Neuronal stem cell (in vitro differentiated cells): ENCODE measurements around the gene SERPINA10.
A peak's percentile ranks its signal among the peaks of the same experiment; 100 is the strongest.

ENCODE experiments used
- DNase-seq: peaks from one replicate; pipeline ENCODE4 v3.0.0-alpha.2; 2013; ENCODE audit warnings: low spot score
- H2AFZ ChIP-seq: one replicate; pipeline ENCODE4 v1.6.1; 2013; ENCODE audit warnings: mild to moderate bottlenecking, low read length, inconsistent platforms
- H2AK5ac ChIP-seq: 2 replicates; pipeline ENCODE4 v1.6.1; 2013; ENCODE audit warnings: low read depth, mild to moderate bottlenecking, inconsistent platforms, low read length, moderate library complexity, mixed read lengths
- H2BK120ac ChIP-seq: 2 replicates; pipeline ENCODE4 v1.6.1; 2013; ENCODE audit warnings: low read depth, mild to moderate bottlenecking, inconsistent platforms, low read length, moderate library complexity, mixed read lengths
- H2BK12ac ChIP-seq: one replicate; pipeline ENCODE4 v1.6.1; 2013; ENCODE audit warnings: low read length, inconsistent platforms
- H2BK15ac ChIP-seq: 2 replicates; pipeline ENCODE4 v1.6.1; 2013; ENCODE audit warnings: mild to moderate bottlenecking, low read length, inconsistent platforms, mixed read lengths
- H2BK5ac ChIP-seq: one replicate; pipeline ENCODE4 v1.6.1; 2013; ENCODE audit warnings: inconsistent platforms, mild to moderate bottlenecking, low read length, moderate library complexity
- H3K14ac ChIP-seq: one replicate; pipeline ENCODE4 v1.6.1; 2013; ENCODE audit warnings: low read length, inconsistent platforms
- H3K18ac ChIP-seq: 2 replicates; pipeline ENCODE4 v1.6.1; 2013; ENCODE audit warnings: low read length, inconsistent platforms
- H3K23ac ChIP-seq: 2 replicates; pipeline ENCODE4 v1.6.1; 2013; ENCODE audit warnings: low read depth, mild to moderate bottlenecking, mixed read lengths, low read length, inconsistent platforms; ENCODE audit not compliant: poor library complexity
- H3K27ac ChIP-seq: replicated peaks from 3 replicates; pipeline ENCODE4 v1.5.1; 2013; ENCODE audit warnings: low read length, inconsistent platforms
- H3K27me3 ChIP-seq, 3 experiments: 2 replicates each; pipeline ENCODE4 v1.6.1; 2013; ENCODE audit warnings: low read length in 3 of 3, mild to moderate bottlenecking in 2 of 3, inconsistent platforms in 1 of 3, low read depth in 1 of 3, mixed read lengths in 1 of 3, moderate library complexity in 1 of 3; ENCODE audit not compliant: control insufficient read depth in 3 of 3, insufficient read depth in 3 of 3
- H3K36me3 ChIP-seq, 2 donors: replicated peaks in 1 of 2; 2 replicates each; pipeline ENCODE4 v1.6.1; 2013; ENCODE audit warnings: low read length in 2 of 2; ENCODE audit not compliant: control insufficient read depth in 2 of 2, insufficient read depth in 2 of 2
- H3K4ac ChIP-seq: 2 replicates; pipeline ENCODE4 v1.6.1; 2013; ENCODE audit warnings: inconsistent platforms, mild to moderate bottlenecking, low read length, moderate library complexity
- H3K4me1 ChIP-seq, 2 donors: 1 replicate in 1 of 2; 2 replicates in 1 of 2; pipeline ENCODE4 v1.6.1; 2013; ENCODE audit warnings: low read length in 2 of 2, low read depth in 1 of 2; ENCODE audit not compliant: control insufficient read depth in 2 of 2, insufficient read depth in 1 of 2
- H3K4me2 ChIP-seq: one replicate; pipeline ENCODE4 v1.6.1; 2013; ENCODE audit warnings: mild to moderate bottlenecking, low read length, inconsistent platforms; ENCODE audit not compliant: insufficient read depth, poor library complexity, severe bottlenecking
- H3K4me3 ChIP-seq, 2 donors: 2 replicates each; pipeline ENCODE4 v1.5.1; 2013; ENCODE audit warnings: low read length in 2 of 2, mild to moderate bottlenecking in 2 of 2, inconsistent platforms in 1 of 2, moderate library complexity in 1 of 2
- H3K79me1 ChIP-seq: one replicate; pipeline ENCODE4 v1.6.1; 2013; ENCODE audit warnings: low read depth, mild to moderate bottlenecking, inconsistent platforms, low read length, moderate library complexity
- H3K9ac ChIP-seq: one replicate; pipeline ENCODE4 v1.6.1; 2013; ENCODE audit warnings: mild to moderate bottlenecking, low read depth, low read length, inconsistent platforms; ENCODE audit not compliant: poor library complexity
- H3K9me3 ChIP-seq, 2 donors: replicated peaks in 1 of 2; 2 replicates each; pipeline versions ENCODE3 to v1.6.1; 2013; ENCODE audit warnings: low read length in 2 of 2, mild to moderate bottlenecking in 2 of 2, inconsistent platforms in 1 of 2, low read depth in 1 of 2, mixed read lengths in 1 of 2, moderate library complexity in 1 of 2; ENCODE audit not compliant: control insufficient read depth in 2 of 2, insufficient read depth in 1 of 2
- H4K8ac ChIP-seq: one replicate; pipeline ENCODE4 v1.6.1; 2013; ENCODE audit warnings: low read depth, mild to moderate bottlenecking, inconsistent platforms, low read length, moderate library complexity
- H4K91ac ChIP-seq: one replicate; pipeline ENCODE4 v1.6.1; 2013; ENCODE audit warnings: low read length, low read depth, mild to moderate bottlenecking, inconsistent platforms; ENCODE audit not compliant: poor library complexity
- whole genome bisulfite sequencing, 2 donors: extraction: QIAGEN DNeasy Blood & Tissue Kit; methylation state at CpG; one replicate each; pipeline ENCODE4 v1.1.7; 2013; ENCODE audit warnings: missing lambda C conversion rate in 2 of 2, mixed read lengths in 1 of 2; ENCODE audit not compliant: insufficient read length in 2 of 2, insufficient replicate concordance in 1 of 2; ENCODE audit errors: extremely low coverage in 2 of 2; 5-methylcytosine and 5-hydroxymethylcytosine counted together

The SERPINA10 gene

GRCh38 chr14:94313991-94314655 is 21.1 kb upstream of the SERPINA10 start:
- H2BK120ac ChIP-seq = no peak overlapping the region
- WGBS, 2 donors = no CpG with 5 or more reads among the region's 8 CpGs

GRCh38 chr14:94312481-94313246 is 19.6 kb upstream of the SERPINA10 start:
- no peak for DNase-seq
- Histone ChIP-seq H3K18ac (peak overlapping the region; percentile 49), H2BK15ac (no peak overlapping the region), H3K23ac (no peak overlapping the region), H3K14ac (no peak overlapping the region), H3K27me3 (peaks cover 0 to 3% (median 0%) of the 10 kb centered on the region in 3 experiments), H2AFZ (no peak overlapping the region), H3K4me1 (no peaks in the 10 kb centered on the region), H4K8ac (no peak overlapping the region), H2BK12ac (no peak overlapping the region), H3K4me3 (no peak overlapping the region), H3K27ac (no peak overlapping the region), H3K9ac (no peak overlapping the region), H2BK120ac (no peak overlapping the region), H3K4ac (no peak overlapping the region), H3K79me1 (no peaks in the 10 kb centered on the region), H3K9me3 (peaks cover 0 to 5% of the 10 kb centered on the region in 2 donors), H2AK5ac (no peak overlapping the region), H3K36me3 (no peaks in the 10 kb centered on the region), H2BK5ac (no peak overlapping the region), H4K91ac (no peak overlapping the region), H3K4me2 (no peak overlapping the region)
- no CpG with 5 or more reads among the region's 6 CpGs for WGBS, 2 donors

More at GRCh38 chr14:94313991-94314655, 21.1 kb upstream of the SERPINA10 start:
- H4K91ac ChIP-seq = no peak overlapping the region
- no peak overlapping the region for H3K4me2 ChIP-seq
- H3K9ac ChIP-seq = no peak overlapping the region
- no peak overlapping the region for H2AFZ ChIP-seq
- H3K4me1 ChIP-seq = no peaks in the 10 kb centered on the region
- no peaks in the 10 kb centered on the region for H3K79me1 ChIP-seq
- no peak overlapping the region for H2BK12ac ChIP-seq
- H3K9me3 ChIP-seq = peaks cover 0 to 2% of the 10 kb centered on the region in 2 donors
- H3K36me3 ChIP-seq = no peaks in the 10 kb centered on the region
- DNase-seq = no peak
- H3K18ac ChIP-seq = no peak overlapping the region
- H3K14ac ChIP-seq = no peak overlapping the region
- no peak overlapping the region for H3K23ac ChIP-seq
- no peak overlapping the region for H2BK5ac ChIP-seq
- peak overlapping the region; percentile 44 for H4K8ac ChIP-seq
- no peak overlapping the region for H3K27ac ChIP-seq
- H3K4ac ChIP-seq = no peak overlapping the region
- H2BK15ac ChIP-seq = no peak overlapping the region
- H3K4me3 ChIP-seq = no peak overlapping the region
- H2AK5ac ChIP-seq = no peak overlapping the region
- H3K27me3 ChIP-seq = peaks cover 0 to 3% (median 0%) of the 10 kb centered on the region in 3 experiments

- Histone ChIP-seq H3K27me3 (peaks cover 0 to 3% (median 0%) of the 10 kb centered on the region in 3 experiments), H3K4me2 (no peak overlapping the region), H2BK120ac (no peak overlapping the region), H3K36me3 (no peaks in the 10 kb centered on the region), H2AK5ac (no peak overlapping the region), H3K79me1 (no peaks in the 10 kb centered on the region), H3K23ac (no peak overlapping the region), H2BK15ac (no peak overlapping the region), H2AFZ (no peak overlapping the region), H3K9ac (no peak overlapping the region), H3K4me3 (no peak overlapping the region), H3K14ac (no peak overlapping the region), H4K91ac (no peak overlapping the region), H3K4me1 (peaks cover 0 to 5% of the 10 kb centered on the region in 2 donors), H2BK12ac (no peak overlapping the region), H3K9me3 (peaks cover 0 to 7% of the 10 kb centered on the region in 2 donors), H2BK5ac (no peak overlapping the region), H3K4ac (no peak overlapping the region), H3K18ac (peak overlapping the region; percentile 9), H3K27ac (no peak overlapping the region), H4K8ac (no peak overlapping the region)
- DNase-seq = no peak
- no CpG with 5 or more reads among the region's 3 CpGs for WGBS, 2 donors
Observed at GRCh38 chr14:94310248-94310647, 17.2 kb upstream of the SERPINA10 start.

GRCh38 chr14:94309721-94310120 is 16.7 kb upstream of the SERPINA10 start:
- Histone ChIP-seq H2BK120ac (no peak overlapping the region), H3K9ac (no peak overlapping the region), H3K4me3 (no peak overlapping the region), H3K14ac (no peak overlapping the region), H3K4ac (no peak overlapping the region), H4K8ac (no peak overlapping the region), H2AK5ac (no peak overlapping the region), H2BK12ac (no peak overlapping the region), H2BK5ac (no peak overlapping the region), H3K23ac (no peak overlapping the region), H3K4me2 (no peak overlapping the region), H3K27ac (no peak overlapping the region), H3K79me1 (no peaks in the 10 kb centered on the region), H3K27me3 (peaks cover 0 to 3% (median 0%) of the 10 kb centered on the region in 3 experiments), H3K36me3 (no peaks in the 10 kb centered on the region), H3K9me3 (peaks cover 0 to 7% of the 10 kb centered on the region in 2 donors), H3K18ac (no peak overlapping the region), H4K91ac (no peak overlapping the region), H3K4me1 (peaks cover 0 to 5% of the 10 kb centered on the region in 2 donors), H2AFZ (no peak overlapping the region), H2BK15ac (no peak overlapping the region)
- WGBS, 2 donors = no CpG with 5 or more reads among the region's 10 CpGs
- DNase-seq = no peak
